H9 (cell line): ENCODE measurements around the gene SPRR2D. TPM values are rescaled to one million over a fixed set of nuclear protein-coding genes. Genes with fewer than 3 reads are reported as not detected.

Source experiments
- DNase-seq: peaks from one replicate; pipeline ENCODE4 v3.0.0-alpha.2; 2017
- H2AFZ ChIP-seq: one replicate; pipeline ENCODE4 v1.6.1; 2013; ENCODE audit warnings: mild to moderate bottlenecking, low read length, control low read depth, moderate library complexity
- H2AK5ac ChIP-seq: 2 replicates; pipeline ENCODE4 v1.6.1; 2013; ENCODE audit warnings: low read length, control low read depth, mixed read lengths; ENCODE audit not compliant: insufficient read length
- H2BK120ac ChIP-seq: one replicate; pipeline ENCODE4 v1.6.1; 2013; ENCODE audit warnings: low read depth, mild to moderate bottlenecking, low read length, control low read depth, inconsistent platforms; ENCODE audit not compliant: poor library complexity, severe bottlenecking
- H2BK12ac ChIP-seq: 2 replicates; pipeline ENCODE4 v1.6.1; 2013; ENCODE audit warnings: low read length, control low read depth, mixed read lengths, low read depth; ENCODE audit not compliant: insufficient read length
- H2BK15ac ChIP-seq: 2 replicates; pipeline ENCODE4 v1.6.1; 2013; ENCODE audit warnings: low read depth, low read length, control low read depth
- H2BK20ac ChIP-seq: one replicate; pipeline ENCODE4 v1.6.1; 2013; ENCODE audit warnings: low read depth, mild to moderate bottlenecking, low read length, control low read depth, inconsistent platforms; ENCODE audit not compliant: poor library complexity, severe bottlenecking
- H2BK5ac ChIP-seq: 2 replicates; pipeline ENCODE4 v1.6.1; 2013; ENCODE audit warnings: low read length, control low read depth, mixed read lengths; ENCODE audit not compliant: insufficient read length
- H3K14ac ChIP-seq: 2 replicates; pipeline ENCODE4 v1.6.1; 2013; ENCODE audit warnings: low read length, control low read depth; ENCODE audit not compliant: insufficient read depth
- H3K18ac ChIP-seq: 2 replicates; pipeline ENCODE4 v1.6.1; 2013; ENCODE audit warnings: low read depth, mild to moderate bottlenecking, mixed read lengths, low read length, control low read depth; ENCODE audit not compliant: insufficient read length
- H3K23ac ChIP-seq: 2 replicates; pipeline ENCODE4 v1.6.1; 2013; ENCODE audit warnings: low read length, control low read depth, mixed read lengths, low read depth; ENCODE audit not compliant: insufficient read length
- H3K23me2 ChIP-seq: 2 replicates; pipeline ENCODE4 v1.6.1; 2013; ENCODE audit warnings: low read depth, mild to moderate bottlenecking, mixed read lengths, low read length, control low read depth; ENCODE audit not compliant: insufficient read length, poor library complexity, severe bottlenecking
- H3K27ac ChIP-seq: 2 replicates; pipeline ENCODE4 v1.5.1; 2013; ENCODE audit warnings: low read length, control low read depth, mixed read lengths, low read depth; ENCODE audit not compliant: insufficient read length
- H3K27me3 ChIP-seq: 2 replicates; pipeline ENCODE4 v1.6.1; 2013; ENCODE audit warnings: low read length, control low read depth, inconsistent platforms; ENCODE audit not compliant: insufficient read depth
- H3K4ac ChIP-seq: 2 replicates; pipeline ENCODE4 v1.6.1; 2013; ENCODE audit warnings: low read depth, mild to moderate bottlenecking, control low read depth, inconsistent platforms, low read length, moderate library complexity
- H3K4me1 ChIP-seq: 2 replicates; pipeline ENCODE4 v1.6.1; 2013; ENCODE audit warnings: low read length, control low read depth, inconsistent platforms; ENCODE audit not compliant: insufficient read depth
- H3K4me2 ChIP-seq: 2 replicates; pipeline ENCODE4 v1.6.1; 2013; ENCODE audit warnings: low read length, control low read depth, mixed read lengths; ENCODE audit not compliant: insufficient read length, insufficient read depth
- H3K56ac ChIP-seq: 2 replicates; pipeline ENCODE4 v1.6.1; 2013; ENCODE audit warnings: low read depth, mild to moderate bottlenecking, mixed read lengths, low read length, control low read depth; ENCODE audit not compliant: insufficient read length
- H3K79me1 ChIP-seq: 2 replicates; pipeline ENCODE4 v1.6.1; 2013; ENCODE audit warnings: low read depth, mild to moderate bottlenecking, moderate library complexity, low read length, control low read depth, inconsistent platforms; ENCODE audit not compliant: insufficient read depth, poor library complexity, severe bottlenecking
- H3K79me2 ChIP-seq: 2 replicates; pipeline ENCODE4 v1.6.1; 2013; ENCODE audit warnings: low read length, control low read depth, inconsistent platforms; ENCODE audit not compliant: insufficient read depth
- H3K9ac ChIP-seq: 2 replicates; pipeline ENCODE4 v1.6.1; 2013; ENCODE audit warnings: low read length, control low read depth, mixed read lengths; ENCODE audit not compliant: insufficient read length; ENCODE audit errors: extremely low read depth
- H3K9me3 ChIP-seq: one replicate; pipeline ENCODE4 v1.6.1; 2013; ENCODE audit warnings: low read depth, low read length, inconsistent platforms; ENCODE audit not compliant: control insufficient read depth
- H3T11ph ChIP-seq: one replicate; pipeline ENCODE4 v1.6.1; 2013; ENCODE audit warnings: mild to moderate bottlenecking, low read length, control low read depth, inconsistent platforms
- H4K20me1 ChIP-seq: one replicate; pipeline ENCODE4 v1.6.1; 2013; ENCODE audit not compliant: control insufficient read depth, insufficient read length, insufficient read depth
- H4K5ac ChIP-seq: 2 replicates; pipeline ENCODE4 v1.6.1; 2013; ENCODE audit warnings: low read depth, mild to moderate bottlenecking, mixed read lengths, low read length, control low read depth; ENCODE audit not compliant: insufficient read length
- H4K8ac ChIP-seq: replicated peaks from 2 replicates; pipeline ENCODE4 v1.6.1; 2013; ENCODE audit warnings: low read length, control low read depth, mixed read lengths, low read depth; ENCODE audit not compliant: insufficient read length
- H4K91ac ChIP-seq: 2 replicates; pipeline ENCODE4 v1.6.1; 2013; ENCODE audit warnings: low read depth, mild to moderate bottlenecking, moderate library complexity, mixed read lengths, low read length, control low read depth; ENCODE audit not compliant: insufficient read length
- H3K27ac Mint-ChIP-seq, 3 experiments: 2 replicates in 2 of 3; 3 replicates in 1 of 3; pipeline ENCODE4 v1.8.0; 2020 to 2021; ENCODE audit warnings: mixed read lengths in 3 of 3, mild to moderate bottlenecking in 1 of 3, moderate library complexity in 1 of 3
- H3K27me3 Mint-ChIP-seq: 2 replicates; pipeline ENCODE4 v1.8.0; 2021; ENCODE audit warnings: low read depth, mild to moderate bottlenecking, moderate library complexity, mixed read lengths
- H3K36me3 Mint-ChIP-seq, 3 experiments: 2 replicates in 2 of 3; 3 replicates in 1 of 3; pipeline ENCODE4 v1.8.0; 2020 to 2021; ENCODE audit warnings: low read depth in 3 of 3, mixed read lengths in 3 of 3; ENCODE audit not compliant: insufficient read depth in 1 of 3
- H3K4me1 Mint-ChIP-seq, 2 experiments: 2 replicates each; pipeline ENCODE4 v1.8.0; 2020; ENCODE audit warnings: mixed read lengths in 2 of 2
- H3K4me3 Mint-ChIP-seq, 2 experiments: 2 replicates in 1 of 2; 3 replicates in 1 of 2; pipeline ENCODE4 v1.8.0; 2020 to 2021; ENCODE audit warnings: mild to moderate bottlenecking in 2 of 2, mixed read lengths in 2 of 2, moderate library complexity in 1 of 2
- H3K9me3 Mint-ChIP-seq, 2 experiments: 2 replicates in 1 of 2; 3 replicates in 1 of 2; pipeline ENCODE4 v1.8.0; 2020; ENCODE audit warnings: mild to moderate bottlenecking in 2 of 2, mixed read lengths in 2 of 2, moderate library complexity in 1 of 2
- CTCF ChIP-seq: fragments of 200-600 bp; sonication (generic); conservative IDR thresholded peaks from 3 replicates; pipeline ENCODE4 v1.8.0; 2021; ENCODE audit warnings: antibody characterized with exemption, mild to moderate bottlenecking
- WGBS: extraction: QIAGEN DNeasy Blood & Tissue Kit; methylation state at CpG from one replicate; pipeline ENCODE4 v1.1.7; 2013; ENCODE audit warnings: missing lambda C conversion rate, low lambda C conversion rate, mixed read lengths; ENCODE audit not compliant: insufficient read length; ENCODE audit errors: extremely low coverage; 5-methylcytosine and 5-hydroxymethylcytosine counted together
- total RNA-seq: library from RNA; stranded (reverse); gene quantifications from 2 replicates; pipeline ENCODE4 v1.2.1, GENCODE V29; 2021

SPRR2D gene
- total RNA-seq, 1 experiment from 2014 or later = not detected

- DNase-seq = no peak
- Histone ChIP-seq H3K4me1 (no peaks in the 10 kb centered on the region), H3K79me2 (no peaks in the 10 kb centered on the region), H3K27me3 (no peaks in the 10 kb centered on the region), H4K5ac (no peak overlapping the region), H3K4me2 (no peak overlapping the region), H2BK5ac (no peak overlapping the region), H3K27ac (no peak overlapping the region), H4K20me1 (no peaks in the 10 kb centered on the region), H2BK120ac (no peak overlapping the region), H2BK20ac (no peak overlapping the region), H3K23ac (no peak overlapping the region), H4K8ac (no peak overlapping the region), H2BK15ac (no peak overlapping the region), H3K9ac (no peak overlapping the region), H4K91ac (no peak overlapping the region), H3K18ac (no peak overlapping the region), H2AFZ (no peak overlapping the region), H3K56ac (no peak overlapping the region), H3K79me1 (no peaks in the 10 kb centered on the region), H2BK12ac (no peak overlapping the region), H3T11ph (no peak overlapping the region), H3K9me3 (no peaks in the 10 kb centered on the region), H3K23me2 (no peaks in the 10 kb centered on the region), H3K14ac (no peak overlapping the region), H2AK5ac (no peak overlapping the region), H3K4ac (no peak overlapping the region)
- 0 out of 2 replicates have a peak, but pooled peaks cover 1% of the 10 kb centered on the region for H3K27me3 Mint-ChIP-seq
- no CpG with 5 or more reads among the region's 6 CpGs for WGBS
- no peak for TF ChIP-seq CTCF
- H3K27ac Mint-ChIP-seq = no peak overlapping the region; a peak in 1 of 7 replicates
- peaks cover 0 to 2% of the 10 kb centered on the region in 2 experiments; a peak in 1 of 4 replicates for H3K4me1 Mint-ChIP-seq
- H3K4me3 Mint-ChIP-seq = no peak overlapping the region
- H3K36me3 Mint-ChIP-seq = no peaks in the 10 kb centered on the region
- no peaks in the 10 kb centered on the region; a peak in 1 of 5 replicates for H3K9me3 Mint-ChIP-seq
These were observed 18.2 kb upstream of the SPRR2D start for GRCh38 chr1:153058826-153059784.
